Measurements from ENCODE around the gene ACRBP. TPM values are rescaled to one million over a fixed set of nuclear protein-coding genes. Genes with fewer than 3 reads are reported as not detected.

The ACRBP gene
- total RNA-seq, 1 experiment from 2014 or later = 0.54 TPM

DNA sequence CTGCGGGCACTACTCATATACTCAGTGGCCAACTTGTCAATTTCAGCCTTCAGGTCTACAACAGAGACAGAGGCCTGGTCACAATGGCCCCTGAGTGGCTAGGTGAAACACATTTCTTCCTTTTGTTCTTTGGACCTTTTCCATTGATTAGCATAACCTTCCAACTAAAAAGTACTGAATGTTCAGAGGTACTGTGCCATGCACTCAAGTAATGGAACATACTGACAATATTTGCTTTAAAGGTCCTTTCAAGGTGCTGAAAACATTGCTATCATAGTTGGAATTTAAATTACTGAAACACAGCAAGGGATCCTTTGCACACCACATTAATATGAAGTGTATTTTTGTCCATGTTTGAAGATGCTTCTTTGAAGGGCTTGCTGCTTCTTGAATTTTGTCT lies 6.1 kb upstream of the ACRBP start:
- intact Hi-C loops (cut with micrococcal nuclease; ENCODE audit: unreplicated experiment) (no loop called here), in situ Hi-C loops (cut with HindIII; ENCODE audit: low pct_unique_long_range_greater_than_20kb, low sequenced_read_pairs) (no loop called here)
- H3K4me3 ChIP-seq (ENCODE audit: low read depth in 2 of 2, low read length in 2 of 2) = no peak overlapping the region
- POLR2A ChIA-PET = no interaction called here
- no peaks in the 10 kb centered on the region for H3K27me3 ChIP-seq (ENCODE audit: control insufficient read depth, insufficient read depth, low read length)
- TF ChIP-seq POLR2AphosphoS5 (IDR thresholded peaks at IDR 0.05; ENCODE audit: low read depth, low read length) (no peak), TCF7L2 (IDR thresholded peaks at IDR 0.05; ENCODE audit: low read depth, low read length) (no peak), SIN3A (IDR thresholded peaks at IDR 0.05; ENCODE audit: borderline replicate concordance, insufficient read depth, low read depth, low read length) (no peak)
- TF ChIP-seq, protein P1, sequence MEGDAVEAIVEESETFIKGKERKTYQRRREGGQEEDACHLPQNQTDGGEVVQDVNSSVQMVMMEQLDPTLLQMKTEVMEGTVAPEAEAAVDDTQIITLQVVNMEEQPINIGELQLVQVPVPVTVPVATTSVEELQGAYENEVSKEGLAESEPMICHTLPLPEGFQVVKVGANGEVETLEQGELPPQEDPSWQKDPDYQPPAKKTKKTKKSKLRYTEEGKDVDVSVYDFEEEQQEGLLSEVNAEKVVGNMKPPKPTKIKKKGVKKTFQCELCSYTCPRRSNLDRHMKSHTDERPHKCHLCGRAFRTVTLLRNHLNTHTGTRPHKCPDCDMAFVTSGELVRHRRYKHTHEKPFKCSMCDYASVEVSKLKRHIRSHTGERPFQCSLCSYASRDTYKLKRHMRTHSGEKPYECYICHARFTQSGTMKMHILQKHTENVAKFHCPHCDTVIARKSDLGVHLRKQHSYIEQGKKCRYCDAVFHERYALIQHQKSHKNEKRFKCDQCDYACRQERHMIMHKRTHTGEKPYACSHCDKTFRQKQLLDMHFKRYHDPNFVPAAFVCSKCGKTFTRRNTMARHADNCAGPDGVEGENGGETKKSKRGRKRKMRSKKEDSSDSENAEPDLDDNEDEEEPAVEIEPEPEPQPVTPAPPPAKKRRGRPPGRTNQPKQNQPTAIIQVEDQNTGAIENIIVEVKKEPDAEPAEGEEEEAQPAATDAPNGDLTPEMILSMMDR (IDR thresholded peaks at IDR 0.05) = no peak
- TF ChIP-seq, protein P2, sequence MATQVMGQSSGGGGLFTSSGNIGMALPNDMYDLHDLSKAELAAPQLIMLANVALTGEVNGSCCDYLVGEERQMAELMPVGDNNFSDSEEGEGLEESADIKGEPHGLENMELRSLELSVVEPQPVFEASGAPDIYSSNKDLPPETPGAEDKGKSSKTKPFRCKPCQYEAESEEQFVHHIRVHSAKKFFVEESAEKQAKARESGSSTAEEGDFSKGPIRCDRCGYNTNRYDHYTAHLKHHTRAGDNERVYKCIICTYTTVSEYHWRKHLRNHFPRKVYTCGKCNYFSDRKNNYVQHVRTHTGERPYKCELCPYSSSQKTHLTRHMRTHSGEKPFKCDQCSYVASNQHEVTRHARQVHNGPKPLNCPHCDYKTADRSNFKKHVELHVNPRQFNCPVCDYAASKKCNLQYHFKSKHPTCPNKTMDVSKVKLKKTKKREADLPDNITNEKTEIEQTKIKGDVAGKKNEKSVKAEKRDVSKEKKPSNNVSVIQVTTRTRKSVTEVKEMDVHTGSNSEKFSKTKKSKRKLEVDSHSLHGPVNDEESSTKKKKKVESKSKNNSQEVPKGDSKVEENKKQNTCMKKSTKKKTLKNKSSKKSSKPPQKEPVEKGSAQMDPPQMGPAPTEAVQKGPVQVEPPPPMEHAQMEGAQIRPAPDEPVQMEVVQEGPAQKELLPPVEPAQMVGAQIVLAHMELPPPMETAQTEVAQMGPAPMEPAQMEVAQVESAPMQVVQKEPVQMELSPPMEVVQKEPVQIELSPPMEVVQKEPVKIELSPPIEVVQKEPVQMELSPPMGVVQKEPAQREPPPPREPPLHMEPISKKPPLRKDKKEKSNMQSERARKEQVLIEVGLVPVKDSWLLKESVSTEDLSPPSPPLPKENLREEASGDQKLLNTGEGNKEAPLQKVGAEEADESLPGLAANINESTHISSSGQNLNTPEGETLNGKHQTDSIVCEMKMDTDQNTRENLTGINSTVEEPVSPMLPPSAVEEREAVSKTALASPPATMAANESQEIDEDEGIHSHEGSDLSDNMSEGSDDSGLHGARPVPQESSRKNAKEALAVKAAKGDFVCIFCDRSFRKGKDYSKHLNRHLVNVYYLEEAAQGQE (IDR thresholded peaks at IDR 0.05; ENCODE audit: insufficient read depth in 1 of 2, low read depth in 2 of 2, low read length in 1 of 2) = no peak
- no peak for DNase-seq (ENCODE audit: low read depth, low spot score)
- H3K4me1 ChIP-seq (ENCODE audit: control insufficient read depth, insufficient read depth, low read length) = no peaks in the 10 kb centered on the region
- no TSS peak for BruUV-seq (replicated peaks)
- H3K9me3 ChIP-seq (ENCODE audit: control insufficient read depth, insufficient read depth, low read depth, low read length) = no peaks in the 10 kb centered on the region
- no peak overlapping the region for H3K27ac ChIP-seq (ENCODE audit: low read length)
- H3K36me3 ChIP-seq (ENCODE audit: control insufficient read depth, insufficient read depth, low read length) = no peaks in the 10 kb centered on the region
- CTCF ChIA-PET = no interaction called here
- ATAC-seq = no peak

DNA sequence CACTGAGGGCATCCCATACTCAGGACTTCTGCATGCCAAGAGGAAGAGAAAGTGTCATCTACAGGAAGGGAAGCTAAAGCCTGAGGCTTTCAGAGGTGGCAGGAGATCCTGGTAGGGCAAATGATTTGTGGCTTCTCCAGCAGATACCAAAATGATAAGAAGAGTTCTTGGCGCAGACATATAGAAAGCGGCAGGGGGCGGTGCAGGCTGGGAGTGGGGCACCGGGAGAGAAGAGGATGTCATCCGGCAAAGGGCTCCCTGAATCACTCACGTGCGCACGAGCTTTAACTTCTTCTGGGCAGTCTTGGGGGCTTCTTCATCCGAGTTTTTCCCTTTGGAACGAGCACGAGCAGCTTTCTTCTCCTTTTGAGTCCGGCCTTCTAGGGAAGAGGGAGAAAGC lies 5.2 kb upstream of the ACRBP start:
- ChIA-PET POLR2A (no interaction called here), CTCF (no interaction called here)
- H3K27me3 ChIP-seq (ENCODE audit: control insufficient read depth, insufficient read depth, low read length) = no peaks in the 10 kb centered on the region
- H3K9me3 ChIP-seq (ENCODE audit: control insufficient read depth, insufficient read depth, low read depth, low read length) = no peaks in the 10 kb centered on the region
- no peak overlapping the region for H3K4me3 ChIP-seq (ENCODE audit: low read depth in 2 of 2, low read length in 2 of 2)
- TF ChIP-seq, protein P2 (IDR thresholded peaks at IDR 0.05; ENCODE audit: insufficient read depth in 1 of 2, low read depth in 2 of 2, low read length in 1 of 2) = no peak
- no peak for TF ChIP-seq SIN3A (IDR thresholded peaks at IDR 0.05; ENCODE audit: borderline replicate concordance, insufficient read depth, low read depth, low read length)
- TF ChIP-seq, protein P1 (IDR thresholded peaks at IDR 0.05) = no peak
- TF ChIP-seq POLR2AphosphoS5 (IDR thresholded peaks at IDR 0.05; ENCODE audit: low read depth, low read length) = no peak
- TF ChIP-seq TCF7L2 (IDR thresholded peaks at IDR 0.05; ENCODE audit: low read depth, low read length) = no peak
- H3K4me1 ChIP-seq (ENCODE audit: control insufficient read depth, insufficient read depth, low read length) = no peaks in the 10 kb centered on the region
- ATAC-seq = no peak
- H3K36me3 ChIP-seq (ENCODE audit: control insufficient read depth, insufficient read depth, low read length) = no peaks in the 10 kb centered on the region
- in situ Hi-C loops (cut with HindIII; ENCODE audit: low pct_unique_long_range_greater_than_20kb, low sequenced_read_pairs) (no loop called here), intact Hi-C loops (cut with micrococcal nuclease; ENCODE audit: unreplicated experiment) (no loop called here)
- BruUV-seq (replicated peaks) = no TSS peak
- no peak overlapping the region for H3K27ac ChIP-seq (ENCODE audit: low read length)
- no peak for DNase-seq (ENCODE audit: low read depth, low spot score)

All from Panc1 (cell line).